DND-41 (cell line): ENCODE results near the gene MMP17.

Experiments
- CTCF ChIP-seq: IDR thresholded peaks from 2 replicates; pipeline ENCODE4 v1.5.1; 2012; ENCODE audit warnings: borderline replicate concordance, low read length, moderate library complexity, mild to moderate bottlenecking; ENCODE audit not compliant: poor library complexity, severe bottlenecking; ENCODE audit errors: extremely low read depth
- EZH2 ChIP-seq: IDR thresholded peaks from 3 replicates; pipeline ENCODE4 v1.6.1; 2012; ENCODE audit warnings: borderline replicate concordance, low read depth, mild to moderate bottlenecking, moderate library complexity, low read length, inconsistent platforms; ENCODE audit not compliant: severe bottlenecking

DNA sequence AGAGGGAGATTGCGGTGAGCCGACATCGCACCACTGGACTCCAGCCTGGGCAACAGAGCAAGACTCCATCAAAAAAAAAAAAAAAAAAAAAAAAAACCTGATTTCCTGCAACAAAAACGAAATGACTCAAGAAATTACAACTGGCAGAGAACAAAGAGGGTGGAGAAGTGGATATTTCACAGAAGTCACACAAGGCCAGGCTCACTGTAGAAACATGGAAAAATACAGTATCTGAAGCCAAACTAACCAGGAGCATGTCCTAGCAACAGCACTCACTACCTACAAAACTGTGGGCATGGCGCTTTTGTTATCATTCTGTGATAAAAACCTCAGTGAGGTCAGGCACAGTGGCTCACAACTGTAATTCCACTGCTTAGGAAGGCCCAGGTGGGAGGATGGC, 11.7 kb upstream of the MMP17 start:
- TF ChIP-seq CTCF: no peak
- TF ChIP-seq EZH2: no peak
